Kidney epithelial cell (primary cell): ENCODE results near the gene DAPK1. TPM values are rescaled to one million over a fixed set of nuclear protein-coding genes. Genes with fewer than 3 reads are reported as not detected.

ENCODE experiments used
- DNase-seq: peaks from one replicate; pipeline ENCODE4 v3.0.0-alpha.2; 2010; ENCODE audit warnings: low read depth
- H3K27me3 ChIP-seq: 2 replicates; pipeline ENCODE4 v1.6.0; 2011; ENCODE audit warnings: low read length; ENCODE audit not compliant: control insufficient read depth, insufficient read depth
- H3K36me3 ChIP-seq: 2 replicates; pipeline ENCODE4 v1.5.1; 2011; ENCODE audit warnings: low read length; ENCODE audit not compliant: control insufficient read depth, insufficient read depth
- H3K4me3 ChIP-seq: 2 replicates; pipeline ENCODE4 v1.5.1; 2011; ENCODE audit warnings: low read depth, mild to moderate bottlenecking, control low read depth, low read length
- total RNA-seq: library from RNA; depleted of rRNA; stranded (reverse); fragments of >200 nt; gene quantifications from 2 replicates; pipeline ENCODE4 v1.2.3, GENCODE V29; 2015
- TF ChIP-seq, protein P1 (sequence below): IDR thresholded peaks from 2 replicates; pipeline ENCODE4 v1.5.1; 2011; ENCODE audit warnings: mild to moderate bottlenecking, moderate library complexity, low read length, control low read depth, inconsistent platforms; ENCODE audit not compliant: insufficient read depth, poor library complexity, severe bottlenecking

DAPK1 gene
- total RNA-seq, 1 donor from 2014 or later = 23.5 TPM

DNA sequence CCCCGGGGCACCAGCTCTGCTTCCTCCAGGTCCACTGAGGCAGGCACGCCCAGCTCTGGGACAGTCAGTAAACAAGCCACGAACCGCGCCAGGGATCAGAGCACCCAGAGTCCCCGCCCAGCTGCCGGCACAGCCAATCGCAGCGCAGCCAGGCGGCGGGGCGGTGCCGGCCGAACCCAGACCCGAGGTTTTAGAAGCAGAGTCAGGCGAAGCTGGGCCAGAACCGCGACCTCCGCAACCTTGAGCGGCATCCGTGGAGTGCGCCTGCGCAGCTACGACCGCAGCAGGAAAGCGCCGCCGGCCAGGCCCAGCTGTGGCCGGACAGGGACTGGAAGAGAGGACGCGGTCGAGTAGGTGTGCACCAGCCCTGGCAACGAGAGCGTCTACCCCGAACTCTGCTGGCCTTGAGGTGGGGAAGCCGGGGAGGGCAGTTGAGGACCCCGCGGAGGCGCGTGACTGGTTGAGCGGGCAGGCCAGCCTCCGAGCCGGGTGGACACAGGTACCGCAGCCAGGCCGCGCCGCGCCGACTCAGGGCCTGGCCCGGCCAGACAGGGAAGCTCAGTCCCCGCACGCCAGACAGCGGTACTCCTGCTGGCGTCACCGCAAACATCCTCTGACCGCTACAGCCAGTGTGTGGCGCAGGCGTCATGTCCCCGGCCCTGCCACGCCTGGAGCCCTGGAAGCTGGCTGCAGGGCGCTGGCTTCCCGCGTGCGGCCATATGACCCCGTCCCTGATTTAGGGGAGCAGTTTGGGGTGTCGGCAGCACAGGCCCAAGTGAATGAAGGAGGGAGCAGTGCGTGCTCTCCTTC, 228.4 kb downstream of the DAPK1 start, which contains the start of gene CTSL:
Gene CTSL (plus strand): TSS at position 220 of the 810 bp plus-strand sequence. CDS start 1,485 bp downstream, outside the sequence.
- DNase-seq = no peak
- Histone ChIP-seq H3K36me3 (no peaks in the 10 kb centered on the region), H3K27me3 (no peaks in the 10 kb centered on the region), H3K4me3 (peak within 1 kb of the TSS; percentile 79)
- TF ChIP-seq, protein P1, sequence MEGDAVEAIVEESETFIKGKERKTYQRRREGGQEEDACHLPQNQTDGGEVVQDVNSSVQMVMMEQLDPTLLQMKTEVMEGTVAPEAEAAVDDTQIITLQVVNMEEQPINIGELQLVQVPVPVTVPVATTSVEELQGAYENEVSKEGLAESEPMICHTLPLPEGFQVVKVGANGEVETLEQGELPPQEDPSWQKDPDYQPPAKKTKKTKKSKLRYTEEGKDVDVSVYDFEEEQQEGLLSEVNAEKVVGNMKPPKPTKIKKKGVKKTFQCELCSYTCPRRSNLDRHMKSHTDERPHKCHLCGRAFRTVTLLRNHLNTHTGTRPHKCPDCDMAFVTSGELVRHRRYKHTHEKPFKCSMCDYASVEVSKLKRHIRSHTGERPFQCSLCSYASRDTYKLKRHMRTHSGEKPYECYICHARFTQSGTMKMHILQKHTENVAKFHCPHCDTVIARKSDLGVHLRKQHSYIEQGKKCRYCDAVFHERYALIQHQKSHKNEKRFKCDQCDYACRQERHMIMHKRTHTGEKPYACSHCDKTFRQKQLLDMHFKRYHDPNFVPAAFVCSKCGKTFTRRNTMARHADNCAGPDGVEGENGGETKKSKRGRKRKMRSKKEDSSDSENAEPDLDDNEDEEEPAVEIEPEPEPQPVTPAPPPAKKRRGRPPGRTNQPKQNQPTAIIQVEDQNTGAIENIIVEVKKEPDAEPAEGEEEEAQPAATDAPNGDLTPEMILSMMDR = peak; percentile 39

DNA sequence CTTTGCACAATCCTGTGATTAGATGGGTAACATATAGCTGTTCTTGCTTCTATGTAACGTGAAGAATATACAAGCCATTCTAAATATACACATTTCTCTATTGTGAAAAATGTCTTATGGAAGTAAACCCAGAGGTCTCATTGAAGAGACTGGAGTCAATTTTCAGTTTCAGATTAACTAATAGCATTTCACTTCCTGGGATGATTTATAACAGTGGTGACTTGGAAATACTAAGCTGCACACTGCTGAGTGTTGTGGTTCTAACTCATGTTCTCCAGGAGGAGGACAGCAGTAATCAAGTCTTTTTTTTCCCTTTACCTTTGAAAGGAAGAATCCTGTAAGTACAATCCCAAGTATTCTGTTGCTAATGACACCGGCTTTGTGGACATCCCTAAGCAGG, 231.6 kb downstream of the DAPK1 start:
- DNase-seq = no peak
- TF ChIP-seq, protein P1 = no peak
- H3K4me3 ChIP-seq = no peak overlapping the region
- no peaks in the 10 kb centered on the region for H3K27me3 ChIP-seq
- H3K36me3 ChIP-seq = no peaks in the 10 kb centered on the region

DNA sequence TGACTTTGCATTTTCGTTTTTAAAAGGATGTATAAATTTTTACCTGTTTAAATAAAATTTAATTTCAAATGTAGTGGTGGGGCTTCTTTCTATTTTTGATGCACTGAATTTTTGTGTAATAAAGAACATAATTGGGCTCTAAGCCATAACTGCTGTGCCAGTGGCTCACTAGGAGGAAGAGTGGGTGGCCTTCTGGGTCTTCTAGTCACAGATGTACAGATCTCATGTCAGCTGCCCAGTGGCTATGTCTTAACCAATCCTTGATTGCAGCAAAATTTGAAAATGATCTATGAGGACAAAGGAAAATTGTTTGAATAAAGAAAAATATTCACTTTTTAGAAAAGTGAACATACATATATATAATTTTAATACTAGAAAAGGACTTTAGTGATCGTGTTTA, 233.7 kb downstream of the DAPK1 start:
- DNase-seq = no peak
- H3K36me3 ChIP-seq = no peaks in the 10 kb centered on the region
- TF ChIP-seq, protein P1 = no peak
- no peaks in the 10 kb centered on the region for H3K27me3 ChIP-seq
- H3K4me3 ChIP-seq = no peak overlapping the region

DNA sequence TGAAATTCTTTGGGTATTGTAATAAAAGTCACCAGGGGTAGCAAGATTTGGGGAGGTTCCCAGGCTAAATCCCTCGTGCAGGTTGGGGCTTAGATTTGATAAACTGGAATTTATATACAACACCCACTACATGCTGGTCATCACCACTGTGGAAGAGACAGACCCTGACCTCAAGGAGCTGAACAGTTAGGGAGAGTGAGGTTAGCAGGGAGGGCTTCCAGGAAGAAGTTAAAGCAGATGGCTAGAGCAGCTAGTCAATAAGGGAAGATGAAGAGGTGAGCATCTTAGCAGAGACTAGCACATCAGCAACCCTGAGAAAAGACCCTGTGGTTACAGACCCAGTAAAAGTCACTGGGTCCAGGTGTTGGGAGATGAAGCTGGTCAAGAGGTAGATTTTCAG, 234.7 kb downstream of the DAPK1 start:
- Histone ChIP-seq H3K27me3 (no peaks in the 10 kb centered on the region), H3K4me3 (no peak overlapping the region), H3K36me3 (no peaks in the 10 kb centered on the region)
- DNase-seq = no peak
- TF ChIP-seq, protein P1 = no peak

DNA sequence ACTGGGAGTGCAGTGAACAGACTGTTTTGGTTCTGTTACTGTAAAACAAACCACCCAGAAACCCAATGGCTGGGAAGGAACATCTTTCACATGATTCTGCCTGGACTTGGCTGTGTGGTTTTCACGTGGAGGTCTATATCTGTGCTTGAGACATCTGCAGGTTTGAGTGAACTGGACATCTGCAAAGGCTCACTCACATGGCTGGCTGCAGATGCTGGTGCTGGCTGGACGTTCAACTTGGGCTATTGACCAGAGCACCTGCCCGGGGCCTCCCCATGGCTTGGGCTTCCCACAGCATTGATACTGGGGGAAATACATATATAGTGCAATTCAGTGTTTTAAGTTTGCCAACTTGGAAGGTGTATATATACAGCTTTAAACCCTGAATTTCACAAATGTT, 235.1 kb downstream of the DAPK1 start:
- no peaks in the 10 kb centered on the region for H3K36me3 ChIP-seq
- no peak overlapping the region for H3K4me3 ChIP-seq
- H3K27me3 ChIP-seq = no peaks in the 10 kb centered on the region
- TF ChIP-seq, protein P1 = no peak
- no peak for DNase-seq
